HG03378 (cell line): Measurements from ENCODE around the gene KIAA1614.

ENCODE experiments used
- ATAC-seq: cut with Tn5 transposase; IDR thresholded peaks from one replicate; pipeline ENCODE4 v1.9.1; 2021; ENCODE audit warnings: mild to moderate bottlenecking, moderate library complexity; ENCODE audit not compliant: unreplicated experiment

The KIAA1614 gene

DNA sequence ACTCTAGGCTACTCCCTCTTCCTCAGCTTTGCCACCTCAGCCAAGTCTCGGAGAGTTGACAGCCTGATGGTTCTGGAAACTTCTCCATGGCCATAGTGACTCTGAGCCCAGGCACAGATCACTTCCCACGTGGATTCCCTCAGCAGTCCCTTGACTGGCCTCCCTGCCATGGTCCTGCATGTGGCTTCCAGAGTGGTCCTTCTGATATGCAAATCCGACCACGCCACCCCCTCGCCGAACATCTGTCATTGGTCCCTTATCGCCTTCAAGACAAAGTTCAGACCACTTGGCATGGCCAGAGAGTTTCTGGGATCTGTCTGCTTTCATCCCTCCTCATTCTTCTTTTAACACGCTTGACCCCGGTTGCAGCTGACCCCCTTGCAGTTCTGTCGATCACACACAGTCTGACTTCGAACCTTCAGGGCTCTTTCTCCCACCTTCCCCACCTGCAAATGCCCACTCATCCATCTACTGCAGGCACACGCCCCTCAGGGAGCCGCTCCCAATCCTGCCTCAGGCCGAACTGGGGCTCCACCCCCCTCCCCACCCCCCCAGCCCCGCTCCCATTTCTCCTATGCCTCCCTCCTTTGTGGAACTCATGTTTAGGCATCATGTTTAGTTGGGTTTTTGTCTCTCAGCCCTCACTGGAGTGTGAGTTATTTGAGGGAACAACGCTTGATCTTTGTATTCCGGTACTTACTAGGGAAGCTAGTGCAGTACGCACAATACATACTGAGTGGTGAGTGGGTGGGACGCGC lies 29.0 kb downstream of the KIAA1614 start:
- no peak for ATAC-seq

- ATAC-seq = no peak
These were observed 32.5 kb downstream of the KIAA1614 start for GRCh38 chr1:180945151-180945550.

GRCh38 chr1:180945551-180945950 lies 32.9 kb downstream of the KIAA1614 start:
- ATAC-seq = no peak

DNA sequence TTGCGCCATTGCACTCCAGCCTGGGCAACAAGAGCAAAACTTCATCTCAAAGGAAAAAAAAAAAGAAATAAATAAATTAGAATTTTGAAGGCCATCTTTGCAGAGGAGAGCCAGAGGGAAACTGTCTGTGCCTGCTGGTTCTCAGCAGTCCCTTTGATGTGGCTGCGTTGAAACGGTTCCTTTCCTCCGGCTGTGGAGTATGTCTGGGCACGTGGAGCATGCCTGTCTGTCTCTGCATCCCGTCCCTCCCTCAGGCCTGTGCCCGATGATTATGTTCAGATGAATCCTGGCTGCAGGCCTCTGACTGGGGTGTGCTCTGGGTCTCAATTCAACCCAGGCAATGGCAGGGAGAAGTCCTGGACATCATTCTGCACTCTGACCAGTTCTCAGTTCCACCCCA lies 33.4 kb downstream of the KIAA1614 start:
- ATAC-seq = no peak

DNA sequence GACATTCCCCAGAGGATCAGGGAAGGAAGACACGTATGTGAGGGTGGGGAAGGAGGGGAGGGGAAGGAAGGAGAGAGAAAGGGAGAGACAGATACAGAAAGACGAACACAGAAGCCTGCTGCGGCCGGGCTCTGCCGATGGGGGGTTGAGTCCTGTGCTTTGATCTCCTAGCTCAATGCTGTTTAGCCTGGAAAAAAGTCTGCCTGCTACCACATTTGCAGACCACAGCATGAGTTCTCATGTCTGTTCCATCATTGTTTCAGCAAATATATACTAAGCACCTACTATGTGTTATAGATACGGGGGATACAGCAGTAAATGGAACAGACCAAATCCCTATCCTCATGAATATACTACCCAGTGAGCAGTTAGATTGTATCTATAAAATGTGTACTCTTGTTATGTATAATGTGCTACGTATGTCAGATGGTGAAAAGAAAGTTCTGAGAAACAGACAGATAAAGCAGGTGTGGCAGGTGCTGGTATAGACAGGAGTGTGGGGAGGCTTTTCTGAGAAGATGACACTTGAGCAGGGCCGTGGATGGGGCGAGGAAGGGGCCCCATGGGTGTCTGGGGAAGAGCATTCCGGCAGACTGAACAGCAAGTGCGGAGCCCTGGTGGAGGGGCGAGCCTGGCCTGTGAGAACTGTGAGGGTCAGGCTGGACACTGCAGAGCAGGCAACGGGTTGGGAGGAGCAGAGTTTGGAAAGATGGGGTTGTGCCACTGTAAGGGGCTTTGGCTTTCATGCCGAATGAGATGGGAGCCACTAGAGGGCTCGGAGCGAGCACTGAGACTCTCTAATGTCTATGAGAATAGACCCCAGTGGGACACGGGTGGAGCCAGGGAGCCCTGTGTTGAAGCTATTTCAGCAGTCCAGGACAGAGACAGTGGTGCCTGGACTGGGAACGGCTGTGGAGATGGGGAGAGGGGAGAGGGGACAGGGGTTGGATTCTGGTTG lies 34.1 kb downstream of the KIAA1614 start:
- no peak for ATAC-seq

- ATAC-seq = no peak
These were observed 34.8 kb downstream of the KIAA1614 start for GRCh38 chr1:180947499-180947885.

GRCh38 chr1:180947901-180948640 lies 35.4 kb downstream of the KIAA1614 start:
- no peak for ATAC-seq

DNA sequence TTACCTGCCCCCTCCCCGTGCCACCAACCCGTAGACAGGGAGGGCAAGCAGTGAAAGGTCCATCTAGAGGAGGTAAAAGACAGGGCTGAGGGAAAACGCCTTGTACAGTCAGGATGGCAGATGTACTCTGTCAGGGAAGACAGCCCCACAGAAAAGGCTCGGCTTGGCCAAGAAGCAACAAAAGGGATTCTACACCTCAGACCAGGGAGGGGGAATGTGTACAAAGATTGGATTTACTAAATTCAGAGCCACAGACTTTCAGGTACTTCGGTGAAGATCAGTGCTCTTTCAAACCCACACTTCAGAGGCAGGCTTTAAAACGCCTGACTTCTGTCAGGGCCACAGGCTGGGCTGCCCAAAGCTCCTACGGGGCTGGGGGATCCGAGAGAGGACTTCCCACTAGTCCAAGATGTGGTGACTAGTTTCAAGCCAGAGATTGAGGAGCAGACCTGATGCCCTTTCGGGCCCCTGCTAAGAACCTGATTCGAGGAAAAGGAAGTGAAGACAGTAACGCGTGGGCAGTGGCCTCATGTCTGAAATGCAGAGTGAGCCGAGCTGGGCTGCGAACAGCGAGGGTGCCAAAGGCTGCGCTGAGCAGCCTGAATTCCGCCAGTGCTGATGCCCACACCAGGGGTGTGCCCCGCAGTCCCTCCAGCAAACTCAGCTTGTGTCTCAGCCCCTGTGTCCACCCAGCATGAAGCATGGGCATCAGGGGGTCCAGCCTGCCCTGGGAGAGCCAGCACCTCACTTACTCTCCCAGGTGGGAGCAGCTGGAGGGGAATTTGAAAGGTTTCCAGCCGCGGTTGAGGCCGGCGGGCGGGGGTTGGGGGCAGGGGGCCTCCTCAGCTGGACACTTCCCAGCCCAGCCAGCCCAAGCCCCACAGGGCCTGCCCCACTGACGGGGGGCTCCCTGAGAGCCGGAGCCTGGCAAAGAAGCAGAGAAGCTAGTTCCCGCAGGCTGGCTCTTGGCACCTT lies 36.2 kb downstream of the KIAA1614 start:
- no peak for ATAC-seq

DNA sequence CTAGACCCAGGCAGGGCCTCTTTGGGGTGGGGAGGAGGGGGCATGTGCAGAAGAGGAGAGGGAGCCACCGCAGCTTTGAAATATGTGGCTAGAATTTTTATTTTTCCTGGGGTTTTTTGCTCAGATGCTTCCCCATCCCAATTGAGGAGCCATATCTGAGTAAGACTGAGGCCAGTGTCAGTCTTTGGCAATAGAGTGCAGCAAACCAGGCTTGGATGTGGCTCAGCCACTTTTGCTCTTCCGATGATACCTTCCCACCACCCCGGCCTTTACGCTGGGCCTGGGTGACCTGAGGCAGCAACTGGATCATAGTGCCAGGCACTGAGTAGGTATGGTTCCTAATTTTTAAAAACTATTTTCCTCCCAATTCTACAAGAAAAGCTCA lies 36.9 kb downstream of the KIAA1614 start:
- no peak for ATAC-seq

DNA sequence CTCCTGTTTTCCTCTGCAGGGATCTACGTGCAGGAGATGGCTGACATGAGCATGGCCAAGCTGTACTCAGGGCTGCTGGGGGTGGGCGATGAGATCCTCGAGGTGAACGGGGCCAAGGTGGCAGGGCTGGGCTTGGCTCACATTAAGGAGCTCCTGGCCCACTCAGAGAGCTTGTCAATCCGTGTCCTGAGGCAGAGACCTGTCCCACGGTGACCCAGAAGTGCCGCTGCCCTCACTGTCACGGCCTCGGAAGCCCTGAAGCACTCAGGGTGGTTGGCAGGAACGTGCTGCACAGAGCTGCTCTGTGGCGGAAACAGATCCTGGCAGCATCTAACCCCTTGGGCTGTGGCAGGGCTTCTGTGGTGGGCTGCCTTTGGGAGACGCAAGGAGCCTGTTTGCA lies 37.6 kb downstream of the KIAA1614 start:
- ATAC-seq = no peak

GRCh38 chr1:180951186-180951745 lies 38.6 kb downstream of the KIAA1614 start:
- no peak for ATAC-seq

DNA sequence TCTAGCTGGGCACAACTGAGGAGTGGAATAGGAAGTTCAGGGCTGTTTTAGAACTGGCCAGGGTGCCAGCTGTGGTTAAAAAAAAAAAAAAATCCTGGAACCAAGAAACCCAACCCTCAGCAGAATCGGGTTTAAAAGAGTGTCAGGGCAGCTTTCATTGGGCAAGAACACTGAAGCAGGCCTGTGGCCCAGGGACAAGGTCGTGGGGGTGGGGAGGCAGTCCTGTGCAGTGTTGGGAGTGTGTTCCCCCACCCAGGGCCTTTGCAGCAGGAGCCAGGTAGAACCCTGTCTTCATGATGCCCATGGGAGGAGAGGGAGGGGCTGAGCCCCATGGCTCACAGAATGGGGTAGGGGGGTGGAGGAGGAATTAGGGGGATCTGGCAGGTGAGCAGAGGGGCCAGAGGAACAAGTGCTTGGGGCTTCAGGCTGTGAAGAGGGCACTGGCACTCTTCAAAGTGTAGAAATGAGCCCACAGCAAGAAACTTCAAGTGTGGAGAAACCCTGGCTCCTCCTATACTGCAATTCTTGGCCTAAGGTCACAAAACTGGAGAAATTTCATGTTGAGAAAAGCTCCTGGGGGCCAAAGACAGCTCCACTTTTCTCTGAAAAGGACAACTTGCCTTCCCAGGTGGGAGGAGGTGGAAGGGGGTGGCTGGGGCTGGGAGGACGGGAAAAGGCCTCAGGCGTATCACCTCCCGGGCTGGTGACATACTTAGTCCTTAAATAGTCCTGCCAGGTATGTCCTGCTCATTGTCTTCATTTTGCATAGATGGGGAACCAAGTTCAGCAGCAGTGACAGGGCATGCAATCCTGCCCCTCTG lies 39.3 kb downstream of the KIAA1614 start:
- no peak for ATAC-seq

DNA sequence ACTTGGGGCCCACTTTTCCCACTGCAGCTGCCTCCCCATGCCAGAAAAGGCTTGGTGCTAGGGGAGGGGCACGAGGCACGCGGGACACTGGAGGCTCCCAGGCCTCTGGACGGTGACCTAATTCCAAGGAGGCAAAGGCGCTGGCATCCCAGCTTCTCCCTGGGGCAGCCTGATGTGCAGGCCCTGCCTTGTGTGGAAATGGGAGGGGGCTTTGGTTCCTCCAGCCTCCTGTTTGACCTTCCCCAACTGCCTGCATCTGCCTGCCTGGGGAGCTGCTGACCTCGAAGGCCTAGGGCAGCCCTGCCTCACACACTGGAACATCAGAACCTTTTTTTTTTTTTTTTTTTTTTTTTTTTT lies 39.9 kb downstream of the KIAA1614 start:
- no peak for ATAC-seq

- ATAC-seq = no peak
These were observed 40.8 kb downstream of the KIAA1614 start for GRCh38 chr1:180953291-180954004.

DNA sequence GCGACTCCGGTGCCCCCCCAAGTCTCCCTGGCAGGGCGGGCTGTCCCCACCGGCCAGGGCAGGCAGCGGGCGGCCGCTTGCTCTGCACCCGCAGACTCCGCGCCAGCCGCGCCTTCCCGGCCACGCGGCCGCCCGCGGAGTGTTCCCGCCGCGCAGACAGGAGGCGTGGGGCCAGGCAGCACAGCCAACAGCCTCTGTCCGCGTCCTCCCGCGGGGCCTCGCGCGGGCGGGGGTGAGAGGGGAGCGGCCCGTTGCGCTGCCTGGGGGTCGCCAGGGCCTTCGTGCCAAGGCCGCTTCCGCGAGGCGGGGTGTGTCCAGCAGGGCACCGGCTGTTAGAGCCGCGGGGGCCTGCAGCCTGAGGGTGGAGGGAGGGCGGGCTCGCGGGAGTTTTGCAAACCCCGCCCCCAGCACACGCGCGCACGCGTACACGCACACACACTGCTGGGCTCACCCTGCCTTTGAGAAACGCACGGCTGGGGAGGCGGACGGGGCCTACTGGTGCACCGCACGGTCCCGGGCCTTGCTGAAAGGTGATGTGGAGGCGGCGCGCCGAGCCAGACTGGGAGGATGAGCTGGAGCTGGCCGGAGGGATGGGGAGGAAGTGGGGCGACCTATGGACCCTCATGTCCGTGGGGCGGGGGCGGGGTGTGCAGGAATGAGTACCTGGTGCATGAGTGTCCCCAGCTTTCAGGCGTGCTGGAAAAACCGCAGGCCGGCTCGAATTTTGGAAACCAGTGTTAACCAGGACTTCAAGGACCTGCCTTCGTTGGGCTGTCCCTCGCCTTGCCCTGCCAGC lies 41.5 kb downstream of the KIAA1614 start:
- ATAC-seq = no peak

GRCh38 chr1:180954801-180955165 lies 42.1 kb downstream of the KIAA1614 start:
- no peak for ATAC-seq

DNA sequence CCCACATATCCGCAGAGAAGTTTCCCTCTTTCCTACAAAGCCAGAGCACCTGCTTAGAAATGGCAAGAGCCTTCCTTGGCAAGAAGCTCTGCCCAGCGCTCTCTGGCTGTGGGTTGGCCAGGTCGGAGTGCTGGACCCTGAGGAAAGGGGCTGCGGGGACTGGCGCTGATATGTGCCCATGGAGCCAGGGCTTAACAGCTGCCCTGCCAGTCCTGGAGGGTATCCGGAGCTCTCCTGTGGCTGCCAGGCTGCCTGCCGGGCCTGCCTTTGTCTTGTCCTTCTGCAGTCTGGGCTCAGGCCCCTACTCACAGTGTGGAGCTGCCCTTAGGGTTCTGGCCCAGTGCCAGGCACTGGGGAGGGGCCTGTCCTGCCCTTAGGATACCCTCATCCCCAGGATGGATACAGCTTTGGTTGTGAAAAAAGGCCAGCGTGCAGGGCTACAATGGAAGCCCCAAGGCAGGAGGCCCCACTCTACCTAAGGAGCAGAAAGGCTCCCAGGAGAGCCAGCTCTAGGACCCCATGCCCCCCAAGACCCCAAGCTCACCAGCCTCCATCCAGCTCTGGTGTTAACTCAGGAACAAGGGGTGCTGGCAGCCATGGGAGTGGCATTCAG lies 43.4 kb downstream of the KIAA1614 start:
- no peak for ATAC-seq
